SK-N-SH (cell line): ENCODE data around the gene OR2H2.

Source experiments
- CTCF ChIP-seq: fragments of 200-600 bp; sonication (generic); IDR thresholded peaks from 2 replicates; pipeline ENCODE4 v1.6.1; 2017; ENCODE audit warnings: antibody characterized with exemption, mild to moderate bottlenecking, moderate library complexity
- EZH2phosphoT487 ChIP-seq: fragments of 200-600 bp; sonication (generic); IDR thresholded peaks from 2 replicates; pipeline ENCODE4 v1.6.1; 2017; ENCODE audit warnings: low read depth, mixed run types, mild to moderate bottlenecking, antibody characterized with exemption, moderate library complexity, borderline replicate concordance
- FOXM1 ChIP-seq: IDR thresholded peaks from 2 replicates; pipeline ENCODE4 v1.4.0; 2012; ENCODE audit warnings: low read depth, mild to moderate bottlenecking
- JUND ChIP-seq: IDR thresholded peaks from 2 replicates; pipeline ENCODE4 v1.4.0; 2012
- REST ChIP-seq: IDR thresholded peaks from 2 replicates; pipeline ENCODE4 v1.6.1; 2012; ENCODE audit warnings: mild to moderate bottlenecking, low read depth, low read length, moderate library complexity
- SIN3A ChIP-seq: IDR thresholded peaks from 2 replicates; pipeline ENCODE4 v1.6.1; 2012; ENCODE audit warnings: low read depth, mild to moderate bottlenecking, low read length, moderate library complexity, borderline replicate concordance
- SMC3 ChIP-seq: IDR thresholded peaks from 2 replicates; pipeline ENCODE4 v1.6.1; 2012; ENCODE audit warnings: low read depth, low read length, improper control_type of control experiment
- USF2 ChIP-seq: fragments of 150-350 bp; IDR thresholded peaks from 2 replicates; pipeline ENCODE4 v1.6.1; 2017; ENCODE audit warnings: antibody characterized with exemption, low read length, low read depth, borderline replicate concordance
- ZBTB33 ChIP-seq: IDR thresholded peaks from 2 replicates; pipeline ENCODE4 v1.4.0; 2012; ENCODE audit warnings: low read depth, borderline replicate concordance

- TF ChIP-seq ZBTB33 (no peak), USF2 (no peak), CTCF (no peak), SMC3 (no peak), JUND (no peak), REST (no peak), EZH2phosphoT487 (no peak), FOXM1 (no peak), SIN3A (no peak)
Measured at GRCh38 chr6:29564875-29565274, 20.0 kb upstream of the OR2H2 start.
